ENCODE data around the gene COL23A1. TPM values are rescaled to one million over a fixed set of nuclear protein-coding genes. Genes with fewer than 3 reads are reported as not detected.

Gene COL23A1
- total RNA-seq, 1 donor from 2014 or later: 4.3 TPM

GRCh38 chr5:178326374-178326715, 263.8 kb downstream of the COL23A1 start:
- H3K9me3 ChIP-seq: no peaks in the 10 kb centered on the region
- H3K36me3 ChIP-seq: no peaks in the 10 kb centered on the region
- intact Hi-C loops (cut with DNase I): no loop called here
- H3K4me3 ChIP-seq: no peak overlapping the region
- H3K27me3 ChIP-seq: no peaks in the 10 kb centered on the region
- no peak for TF ChIP-seq CTCF (IDR thresholded peaks at IDR 0.05)
- H3K4me1 ChIP-seq: peaks cover 1 to 3% of the 10 kb centered on the region in 2 donors
- H3K27ac ChIP-seq: no peak overlapping the region
- DNase-seq (ENCODE audit: low spot score in 2 of 2): no peak

GRCh38 chr5:178325679-178326373, 264.4 kb downstream of the COL23A1 start:
- H3K4me3 ChIP-seq: no peak overlapping the region
- no peaks in the 10 kb centered on the region for H3K27me3 ChIP-seq
- TF ChIP-seq CTCF (IDR thresholded peaks at IDR 0.05): no peak
- no peak overlapping the region for H3K27ac ChIP-seq
- no peak for DNase-seq (ENCODE audit: low spot score in 2 of 2)
- H3K9me3 ChIP-seq: no peaks in the 10 kb centered on the region
- no peaks in the 10 kb centered on the region for H3K36me3 ChIP-seq
- H3K4me1 ChIP-seq: no peaks in the 10 kb centered on the region
- intact Hi-C loops (cut with DNase I): no loop called here

- TF ChIP-seq CTCF (IDR thresholded peaks at IDR 0.05): no peak
- Histone ChIP-seq H3K36me3 (no peaks in the 10 kb centered on the region), H3K4me3 (no peak overlapping the region), H3K9me3 (no peaks in the 10 kb centered on the region), H3K4me1 (no peaks in the 10 kb centered on the region), H3K27ac (no peak overlapping the region), H3K27me3 (no peaks in the 10 kb centered on the region)
- intact Hi-C loops (cut with DNase I): no loop called here
- no peak for DNase-seq (ENCODE audit: low spot score in 2 of 2)
Observed at GRCh38 chr5:178325311-178325678, 264.9 kb downstream of the COL23A1 start.

GRCh38 chr5:178324481-178325310, 265.5 kb downstream of the COL23A1 start:
- TF ChIP-seq CTCF (IDR thresholded peaks at IDR 0.05): no peak
- H3K27me3 ChIP-seq: no peaks in the 10 kb centered on the region
- no peak overlapping the region for H3K27ac ChIP-seq
- no peaks in the 10 kb centered on the region for H3K9me3 ChIP-seq
- no peaks in the 10 kb centered on the region for H3K36me3 ChIP-seq
- no peak for DNase-seq (ENCODE audit: low spot score in 2 of 2)
- H3K4me3 ChIP-seq: no peak overlapping the region
- intact Hi-C loops (cut with DNase I): no loop called here
- no peaks in the 10 kb centered on the region for H3K4me1 ChIP-seq

GRCh38 chr5:178323961-178324360, 266.2 kb downstream of the COL23A1 start:
- DNase-seq (ENCODE audit: low spot score in 2 of 2): no peak
- Histone ChIP-seq H3K36me3 (no peaks in the 10 kb centered on the region), H3K27ac (no peak overlapping the region), H3K9me3 (no peaks in the 10 kb centered on the region), H3K27me3 (no peaks in the 10 kb centered on the region), H3K4me3 (no peak overlapping the region), H3K4me1 (no peaks in the 10 kb centered on the region)
- intact Hi-C loops (cut with DNase I): no loop called here
- no peak for TF ChIP-seq CTCF (IDR thresholded peaks at IDR 0.05)

All from ascending aorta (tissue), 2 donors.